ENCODE data around the gene LRIG1. TPM values are rescaled to one million over a fixed set of nuclear protein-coding genes. Genes with fewer than 3 reads are reported as not detected.

The LRIG1 gene
- total and polyA plus RNA-seq, 2 of the 8 experiments (the other 6 are each of a cell fraction or from before 2014, with no cell fraction given), result 78.1 to 88.7 TPM

DNA sequence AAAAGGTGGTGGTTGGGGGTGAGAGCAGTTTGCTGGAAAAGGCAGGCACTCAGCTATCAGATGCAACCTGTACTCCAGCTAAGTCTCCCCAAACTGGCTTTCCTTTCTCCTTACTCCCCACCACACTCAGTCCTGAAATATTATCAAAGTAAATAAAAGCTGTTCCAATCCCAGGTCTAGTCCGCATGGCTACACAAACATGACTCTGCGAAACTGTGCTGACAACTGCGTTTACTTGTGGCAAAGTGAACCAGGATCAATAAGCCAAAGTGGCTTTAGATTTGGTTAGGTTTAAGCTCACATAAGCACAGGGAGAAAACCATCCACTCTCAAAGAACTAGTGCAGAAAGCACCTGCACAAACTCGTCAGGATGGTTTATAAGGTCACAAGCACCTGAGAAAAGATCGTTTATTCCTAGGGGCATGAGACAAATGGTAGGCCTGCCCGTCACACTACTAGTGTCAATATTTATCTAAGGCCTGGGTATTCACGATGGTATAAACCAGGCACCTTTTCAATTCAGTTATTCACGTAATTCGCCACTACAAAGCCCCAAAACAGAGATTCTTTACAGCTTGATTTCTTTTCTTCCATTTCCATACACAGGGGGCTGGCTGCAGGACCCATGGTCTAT is 25.3 kb downstream of the LRIG1 start:
- Histone ChIP-seq H2BK15ac (ENCODE audit: low read length) (no peak overlapping the region), H2BK12ac (ENCODE audit: low read depth, low read length) (no peak overlapping the region), H2AK5ac (ENCODE audit: low read depth, low read length) (0 out of 2 replicates have a peak overlapping the region, but pooled peaks have one; percentile 17), H4K5ac (ENCODE audit: insufficient read length, low read depth, low read length) (no peak overlapping the region), H3K4me1 (replicated peaks in 1 of 4; ENCODE audit: control insufficient read depth in 3 of 4, insufficient read depth in 4 of 4, low read length in 3 of 4) (peaks cover 13 to 51% (median 44%) of the 10 kb centered on the region in 4 experiments), H4K91ac (replicated peaks; ENCODE audit: insufficient read length, low read length) (no peak overlapping the region), H3K79me1 (ENCODE audit: low read depth, low read length) (peaks cover 38% of the 10 kb centered on the region), H3K18ac (ENCODE audit: extremely low read depth, low read length) (no peak overlapping the region), H2BK5ac (ENCODE audit: low read depth, low read length) (no peak overlapping the region), H3K9me3 (ENCODE audit: insufficient read depth in 2 of 2, low read depth in 1 of 2, low read length in 1 of 2) (no peaks in the 10 kb centered on the region), H3K9ac (replicated peaks in 1 of 4; ENCODE audit: extremely low read depth in 1 of 4, low read depth in 3 of 4, low read length in 3 of 4) (no peak overlapping the region; a peak in 1 of 7 replicates), H3K23ac (ENCODE audit: insufficient read length) (no peak overlapping the region), H2AFZ (ENCODE audit: low read length) (no peak overlapping the region), H3K27ac (ENCODE audit: low read depth, low read length) (no peak overlapping the region), H3K4me3 (ENCODE audit: extremely low read depth in 1 of 4, insufficient read depth in 2 of 4, low read depth in 3 of 4, low read length in 4 of 4) (no peak overlapping the region), H3K27me3 (replicated peaks in 1 of 4; ENCODE audit: control insufficient read depth in 3 of 4, extremely low read depth in 1 of 4, insufficient read depth in 3 of 4, low read length in 3 of 4) (no peaks in the 10 kb centered on the region), H3K4me2 (ENCODE audit: insufficient read depth in 1 of 2, low read depth in 2 of 2, low read length in 2 of 2) (peak overlapping the region in 1 of 2 experiments; percentile 18; a peak in 1 of 4 replicates), H2BK20ac (ENCODE audit: low read length) (no peak overlapping the region), H4K8ac (ENCODE audit: extremely low read depth, insufficient read depth, low read length) (no peak overlapping the region), H3K14ac (ENCODE audit: insufficient read length) (no peak overlapping the region), H3K4ac (replicated peaks; ENCODE audit: insufficient read length, low read depth, low read length) (no peak overlapping the region), H3K56ac (replicated peaks; ENCODE audit: insufficient read length, low read depth, low read length) (no peak overlapping the region), H3K79me2 (ENCODE audit: control insufficient read depth in 1 of 2, insufficient read depth in 2 of 2, low read length in 2 of 2) (peaks cover 48 to 99% of the 10 kb centered on the region in 2 experiments), H2BK120ac (replicated peaks; ENCODE audit: low read depth, low read length) (no peak overlapping the region), H3K23me2 (ENCODE audit: low read depth, low read length) (no peaks in the 10 kb centered on the region), H3K36me3 (ENCODE audit: control insufficient read depth in 2 of 4, insufficient read depth in 4 of 4, low read length in 3 of 4) (no peaks in the 10 kb centered on the region), H4K20me1 (replicated peaks in 1 of 2; ENCODE audit: control insufficient read depth in 1 of 2, insufficient read depth in 2 of 2, low read length in 2 of 2) (peaks cover 52 to 57% of the 10 kb centered on the region in 2 experiments)
- CTCF ChIA-PET (ENCODE audit: partially characterized antibody), result interaction anchor here (1.2 to 1.5 kb wide), 2 partner anchors 12 to 160 kb away, joined by 3 read pairs; no protein-coding TSS in a partner anchor
- WGBS, 2 experiments (ENCODE audit: extremely low coverage in 1 of 2, insufficient coverage in 1 of 2, insufficient read length in 1 of 2, insufficient replicate concordance in 2 of 2, low coverage in 1 of 2, low lambda C conversion rate in 2 of 2, missing lambda C conversion rate in 1 of 2), result 74% methylated on average over 9 of the region's 9 CpGs; no CpG with 5 or more reads in 1 of the 2 experiments
- POLR2A ChIA-PET (ENCODE audit: partially characterized antibody), result interaction anchor here (0.6 to 2.3 kb wide), 9 partner anchors 8 to 159 kb away, joined by 3 to 6 read pairs (median 3); no protein-coding TSS in a partner anchor
- DNase-seq (ENCODE audit: low read depth in 1 of 2, low spot score in 2 of 2) (no peak), FAIRE-seq (no peak)
- TF ChIP-seq RBBP5 (IDR thresholded peaks at IDR 0.05; ENCODE audit: borderline replicate concordance, low read depth, low read length) (no peak), BACH1 (IDR thresholded peaks at IDR 0.05; ENCODE audit: low read length) (0 out of 2 replicates have a peak, but pooled peaks have one; percentile 38)
